ENCODE data around the gene EGR4. TPM values are rescaled to one million over a fixed set of nuclear protein-coding genes. Genes with fewer than 3 reads are reported as not detected.

EGR4 gene
- polyA plus RNA-seq, 1 of the 3 experiments (the other 2 are of a cell fraction): 0.02 TPM

DNA sequence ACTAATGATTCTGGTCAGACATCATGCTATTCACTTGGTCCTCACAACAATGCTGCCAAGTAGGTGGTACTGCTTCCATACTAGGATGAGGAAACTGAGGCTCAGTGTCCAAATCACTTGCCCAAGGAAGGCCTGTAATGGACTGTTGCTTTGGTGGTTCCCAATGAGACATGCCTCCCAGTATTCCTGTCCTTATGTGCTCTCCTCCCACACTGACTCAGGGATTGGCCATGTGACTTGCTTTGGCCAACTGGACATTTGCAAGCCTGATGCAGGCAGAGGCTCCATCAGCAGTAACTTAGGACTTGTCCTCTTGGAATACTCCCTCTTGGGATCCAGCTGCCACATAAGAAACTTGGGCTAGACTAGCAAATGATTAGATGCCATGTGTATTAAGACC lies 12.1 kb downstream of the EGR4 start:
- Histone ChIP-seq H3K9ac (no peak overlapping the region), H3K27ac (ENCODE audit: low read depth in 2 of 2, low read length in 1 of 2) (no peak overlapping the region), H4K20me1 (ENCODE audit: insufficient read depth) (no peaks in the 10 kb centered on the region; the same call in 1 of the 2 replicates), H3K9me2 (no peaks in the 10 kb centered on the region), H2AFZ (ENCODE audit: low read depth) (no peak overlapping the region), H3K9me3 (no peaks in the 10 kb centered on the region), H3K4me3 (ENCODE audit: low read depth in 2 of 2, low read length in 1 of 2) (no peak overlapping the region), H3K4me2 (no peak overlapping the region), H3K79me2 (ENCODE audit: insufficient read depth) (peaks cover 6% of the 10 kb centered on the region; the same call in 1 of the 2 replicates), H3F3A (replicated peaks; ENCODE audit: insufficient read depth) (no peaks in the 10 kb centered on the region), H3K27me3 (ENCODE audit: insufficient read depth) (no peaks in the 10 kb centered on the region), H3K36me3 (replicated peaks in 1 of 2; ENCODE audit: control insufficient read depth in 1 of 2, insufficient read depth in 2 of 2, low read length in 1 of 2) (no peaks in the 10 kb centered on the region), H3K4me1 (ENCODE audit: control insufficient read depth in 1 of 2, insufficient read depth in 2 of 2, low read depth in 1 of 2, low read length in 1 of 2) (peaks cover 6 to 16% of the 10 kb centered on the region in 2 experiments; a peak in 1 of 4 replicates)
- TF ChIP-seq EP300 (IDR thresholded peaks at IDR 0.05; ENCODE audit: borderline replicate concordance in 1 of 2, low read depth in 1 of 2, low read length in 1 of 2): no peak
- POLR2A ChIA-PET: no interaction called here
- CTCF ChIA-PET: interaction anchor here (1.4 kb wide), 2 partner anchors 10 to 104 kb away, joined by 5 to 7 read pairs; no protein-coding TSS in a partner anchor
- no peak for DNase-seq

DNA sequence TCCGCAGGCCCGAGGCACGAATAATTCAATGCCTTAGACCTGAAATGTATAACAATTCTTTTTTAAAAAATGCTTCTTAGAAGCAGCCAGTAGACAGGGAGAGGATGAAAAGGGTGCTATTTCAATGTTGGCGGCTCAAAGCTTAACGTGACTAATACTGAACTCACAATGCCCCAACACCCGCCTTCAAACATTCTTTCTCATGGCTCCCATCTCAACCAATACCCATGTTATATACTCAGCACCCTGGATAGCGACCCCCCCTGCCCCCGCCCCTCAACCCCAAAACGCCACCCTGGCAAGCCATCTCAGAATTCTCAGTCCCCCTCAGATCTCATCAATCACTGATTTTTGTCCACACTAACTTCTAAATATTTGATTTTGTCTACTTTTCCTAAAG lies 13.5 kb downstream of the EGR4 start:
- Histone ChIP-seq H3K9ac (no peak overlapping the region), H3K4me3 (ENCODE audit: low read depth in 2 of 2, low read length in 1 of 2) (no peak overlapping the region), H3F3A (replicated peaks; ENCODE audit: insufficient read depth) (no peaks in the 10 kb centered on the region), H3K27me3 (ENCODE audit: insufficient read depth) (no peaks in the 10 kb centered on the region), H3K36me3 (replicated peaks in 1 of 2; ENCODE audit: control insufficient read depth in 1 of 2, insufficient read depth in 2 of 2, low read length in 1 of 2) (no peaks in the 10 kb centered on the region), H3K27ac (ENCODE audit: low read depth in 2 of 2, low read length in 1 of 2) (no peak overlapping the region), H3K4me2 (no peak overlapping the region), H3K9me3 (no peaks in the 10 kb centered on the region), H2AFZ (ENCODE audit: low read depth) (no peak overlapping the region), H4K20me1 (ENCODE audit: insufficient read depth) (no peaks in the 10 kb centered on the region; the same call in 1 of the 2 replicates), H3K9me2 (no peaks in the 10 kb centered on the region), H3K79me2 (ENCODE audit: insufficient read depth) (peaks cover 6% of the 10 kb centered on the region; the same call in 1 of the 2 replicates), H3K4me1 (ENCODE audit: control insufficient read depth in 1 of 2, insufficient read depth in 2 of 2, low read depth in 1 of 2, low read length in 1 of 2) (peaks cover 6 to 11% of the 10 kb centered on the region in 2 experiments; a peak in 1 of 4 replicates)
- DNase-seq: no peak
- ChIA-PET CTCF (interaction anchor here (1.4 to 6.0 kb wide), 2 partner anchors 10 to 103 kb away, joined by 5 to 25 read pairs; no protein-coding TSS in a partner anchor), POLR2A (no interaction called here)
- 88% methylated on average over 9 of the region's 9 CpGs for WGBS (ENCODE audit: low lambda C conversion rate)
- TF ChIP-seq, protein P1, sequence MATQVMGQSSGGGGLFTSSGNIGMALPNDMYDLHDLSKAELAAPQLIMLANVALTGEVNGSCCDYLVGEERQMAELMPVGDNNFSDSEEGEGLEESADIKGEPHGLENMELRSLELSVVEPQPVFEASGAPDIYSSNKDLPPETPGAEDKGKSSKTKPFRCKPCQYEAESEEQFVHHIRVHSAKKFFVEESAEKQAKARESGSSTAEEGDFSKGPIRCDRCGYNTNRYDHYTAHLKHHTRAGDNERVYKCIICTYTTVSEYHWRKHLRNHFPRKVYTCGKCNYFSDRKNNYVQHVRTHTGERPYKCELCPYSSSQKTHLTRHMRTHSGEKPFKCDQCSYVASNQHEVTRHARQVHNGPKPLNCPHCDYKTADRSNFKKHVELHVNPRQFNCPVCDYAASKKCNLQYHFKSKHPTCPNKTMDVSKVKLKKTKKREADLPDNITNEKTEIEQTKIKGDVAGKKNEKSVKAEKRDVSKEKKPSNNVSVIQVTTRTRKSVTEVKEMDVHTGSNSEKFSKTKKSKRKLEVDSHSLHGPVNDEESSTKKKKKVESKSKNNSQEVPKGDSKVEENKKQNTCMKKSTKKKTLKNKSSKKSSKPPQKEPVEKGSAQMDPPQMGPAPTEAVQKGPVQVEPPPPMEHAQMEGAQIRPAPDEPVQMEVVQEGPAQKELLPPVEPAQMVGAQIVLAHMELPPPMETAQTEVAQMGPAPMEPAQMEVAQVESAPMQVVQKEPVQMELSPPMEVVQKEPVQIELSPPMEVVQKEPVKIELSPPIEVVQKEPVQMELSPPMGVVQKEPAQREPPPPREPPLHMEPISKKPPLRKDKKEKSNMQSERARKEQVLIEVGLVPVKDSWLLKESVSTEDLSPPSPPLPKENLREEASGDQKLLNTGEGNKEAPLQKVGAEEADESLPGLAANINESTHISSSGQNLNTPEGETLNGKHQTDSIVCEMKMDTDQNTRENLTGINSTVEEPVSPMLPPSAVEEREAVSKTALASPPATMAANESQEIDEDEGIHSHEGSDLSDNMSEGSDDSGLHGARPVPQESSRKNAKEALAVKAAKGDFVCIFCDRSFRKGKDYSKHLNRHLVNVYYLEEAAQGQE (IDR thresholded peaks at IDR 0.05; ENCODE audit: low read depth, low read length): peak; percentile 88
- TF ChIP-seq EP300 (IDR thresholded peaks at IDR 0.05; ENCODE audit: borderline replicate concordance in 1 of 2, low read depth in 1 of 2, low read length in 1 of 2): no peak

DNA sequence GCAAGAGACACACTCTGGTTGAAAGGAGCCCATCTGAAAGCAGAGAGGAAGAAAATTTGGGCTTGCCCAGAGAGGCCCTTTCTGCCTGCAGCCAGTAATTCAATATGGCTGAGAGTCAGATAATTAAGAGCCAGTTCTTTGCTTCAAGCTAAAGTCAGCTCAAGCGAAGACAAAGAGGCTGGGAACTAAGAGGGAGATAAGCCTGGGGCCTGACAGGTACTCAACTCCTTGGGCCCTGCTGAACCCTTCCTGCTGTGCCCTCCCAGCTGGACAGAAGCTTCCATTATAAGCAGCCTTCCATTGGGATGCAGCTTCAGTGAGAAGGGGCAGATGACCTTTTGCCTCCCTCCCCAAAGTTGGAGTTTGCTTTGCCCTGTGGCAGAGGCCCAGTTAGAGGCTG lies 21.1 kb downstream of the EGR4 start:
- H3K27me3 ChIP-seq (ENCODE audit: insufficient read depth): no peaks in the 10 kb centered on the region
- H3K4me2 ChIP-seq: no peak overlapping the region
- H3K9ac ChIP-seq: no peak overlapping the region
- no peaks in the 10 kb centered on the region for H3K4me1 ChIP-seq (ENCODE audit: control insufficient read depth in 1 of 2, insufficient read depth in 2 of 2, low read depth in 1 of 2, low read length in 1 of 2)
- H3K9me3 ChIP-seq: no peaks in the 10 kb centered on the region
- H3K36me3 ChIP-seq (replicated peaks in 1 of 2; ENCODE audit: control insufficient read depth in 1 of 2, insufficient read depth in 2 of 2, low read length in 1 of 2): no peaks in the 10 kb centered on the region
- TF ChIP-seq NFIC (IDR thresholded peaks at IDR 0.05; ENCODE audit: borderline replicate concordance) (no peak), EZH2phosphoT487 (IDR thresholded peaks at IDR 0.05; ENCODE audit: borderline replicate concordance, low read depth) (no peak), TAF1 (IDR thresholded peaks at IDR 0.05; ENCODE audit: borderline replicate concordance, low read depth, low read length) (no peak), EP300 (IDR thresholded peaks at IDR 0.05; ENCODE audit: borderline replicate concordance in 1 of 2, low read depth in 1 of 2, low read length in 1 of 2) (no peak), RCOR1 (IDR thresholded peaks at IDR 0.05; ENCODE audit: low read length) (no peak), NRF1 (IDR thresholded peaks at IDR 0.05; ENCODE audit: low read depth, low read length) (no peak), TCF12 (IDR thresholded peaks at IDR 0.05) (no peak)
- TF ChIP-seq, protein P2, sequence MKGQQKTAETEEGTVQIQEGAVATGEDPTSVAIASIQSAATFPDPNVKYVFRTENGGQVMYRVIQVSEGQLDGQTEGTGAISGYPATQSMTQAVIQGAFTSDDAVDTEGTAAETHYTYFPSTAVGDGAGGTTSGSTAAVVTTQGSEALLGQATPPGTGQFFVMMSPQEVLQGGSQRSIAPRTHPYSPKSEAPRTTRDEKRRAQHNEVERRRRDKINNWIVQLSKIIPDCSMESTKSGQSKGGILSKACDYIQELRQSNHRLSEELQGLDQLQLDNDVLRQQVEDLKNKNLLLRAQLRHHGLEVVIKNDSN (IDR thresholded peaks at IDR 0.05; ENCODE audit: borderline replicate concordance, low read depth): no peak
- 83% methylated on average over 1 of the region's 1 CpG for WGBS (ENCODE audit: low lambda C conversion rate)
- no peak overlapping the region for H2AFZ ChIP-seq (ENCODE audit: low read depth)
- DNase-seq: no peak
- no peaks in the 10 kb centered on the region for H3K79me2 ChIP-seq (ENCODE audit: insufficient read depth)
- H3F3A ChIP-seq (replicated peaks; ENCODE audit: insufficient read depth): no peaks in the 10 kb centered on the region
- ChIA-PET CTCF (interaction anchor here (0.9 to 1.5 kb wide), 3 partner anchors 18 to 379 kb away, joined by 3 to 5 read pairs (median 3); no protein-coding TSS in a partner anchor), POLR2A (interaction anchor here (1.2 kb wide), 1 partner anchor 15 kb away, joined by 6 read pairs; no protein-coding TSS in a partner anchor)
- no peak overlapping the region for H3K4me3 ChIP-seq (ENCODE audit: low read depth in 2 of 2, low read length in 1 of 2)
- H4K20me1 ChIP-seq (ENCODE audit: insufficient read depth): no peaks in the 10 kb centered on the region
- H3K9me2 ChIP-seq: no peaks in the 10 kb centered on the region
- H3K27ac ChIP-seq (ENCODE audit: low read depth in 2 of 2, low read length in 1 of 2): no peak overlapping the region
